Adrenal gland (tissue), 12 donors: ENCODE measurements around the gene GAK. TPM values are rescaled to one million over a fixed set of nuclear protein-coding genes. Genes with fewer than 3 reads are reported as not detected.
A peak's percentile ranks its signal among the peaks of the same experiment; 100 is the strongest.

ENCODE experiments used
- DNase-seq, 7 donors: peaks; one replicate each; pipeline ENCODE4 v3.0.0-alpha.2; 2019 to 2020
- H3K27ac ChIP-seq, 5 donors: fragments of 200-600 bp; sonication (generic) in 4 of 5; 1 replicate in 3 of 5; 2 replicates in 2 of 5; pipeline versions ENCODE4 v1.5.1 to v1.8.0; 2016 to 2020; ENCODE audit warnings: mild to moderate bottlenecking in 1 of 5
- H3K27me3 ChIP-seq: fragments of 200-600 bp; 2 replicates; pipeline ENCODE4 v1.8.0; 2021
- H3K36me3 ChIP-seq, 2 donors: fragments of 200-600 bp; replicated peaks in 1 of 2; 1 replicate in 1 of 2; 2 replicates in 1 of 2; pipeline versions ENCODE4 v1.5.1 to v1.8.0; 2018 to 2022
- H3K4me1 ChIP-seq, 2 donors: fragments of 200-600 bp; replicated peaks in 1 of 2; 1 replicate in 1 of 2; 2 replicates in 1 of 2; pipeline versions ENCODE4 v1.5.1 to v1.8.0; 2018 to 2021
- H3K4me3 ChIP-seq, 4 donors: fragments of 200-600 bp; sonication (generic) in 3 of 4; one replicate each; pipeline ENCODE4 v1.5.1; 2016 to 2018
- H3K9me3 ChIP-seq, 3 donors: fragments of 200-600 bp; sonication (generic) in 1 of 3; replicated peaks in 1 of 3; 1 replicate in 2 of 3; 2 replicates in 1 of 3; pipeline versions ENCODE4 v1.5.1 to v1.8.0; 2016 to 2021
- POLR2A ChIP-seq, 2 donors: fragments of 450-650 bp; IDR thresholded peaks; one replicate each; pipeline ENCODE4 v1.6.1; 2017; ENCODE audit warnings: antibody characterized with exemption in 2 of 2, mild to moderate bottlenecking in 2 of 2, moderate library complexity in 1 of 2
- WGBS, 4 donors: extraction: QIAGEN DNeasy Blood & Tissue Kit in 2 of 4; methylation state at CpG; one replicate each; pipeline versions ENCODE4 v1.1.5 to v1.1.7; 2013 to 2017; 5-methylcytosine and 5-hydroxymethylcytosine counted together
- intact Hi-C, 2 donors: fragments of 100-400 bp; cut with DNase I; formaldehyde crosslinking; loops; one replicate each; pipeline versions ENCODE4 v1.14.1 to v1.15.0; 2022 to 2023
- polyA plus RNA-seq, 3 donors: library from polyadenylated mRNA; stranded (reverse); fragments of 200-250 nt in 2 of 3; fragments of 350-450 nt in 1 of 3; fragmentation: Illumina TruSeq in 1 of 3; extraction: RNeasy Lipid Tissue Mini Kit (QIAGEN cat#74804) in 1 of 3; gene quantifications; one replicate each; pipeline ENCODE4 v1.2.3, GENCODE V29; 2013 to 2014
- total RNA-seq, 9 donors: library from RNA; depleted of rRNA in 4 of 9; stranded (reverse); fragments of >200 nt in 4 of 9; fragments of 120-200 nt in 1 of 9; fragmentation: NEBNext Ultra II Directional in 1 of 9; extraction: Animal tissue kit (Norgen Biotek cat#: 25700) in 1 of 9; gene quantifications; one replicate each; pipeline versions ENCODE4 v1.1.0 to v1.2.4, GENCODE V29; 2013 to 2023
- TF ChIP-seq, protein P1 (sequence below), 6 experiments: fragments of 450-650 bp in 4 of 6; fragments of 200-600 bp in 2 of 6; sonication (generic) in 1 of 6; IDR thresholded peaks; 1 replicate in 5 of 6; 2 replicates in 1 of 6; pipeline versions ENCODE4 v1.5.1 to v1.8.0; 2016 to 2021; ENCODE audit warnings: antibody characterized with exemption in 6 of 6, mild to moderate bottlenecking in 2 of 6, moderate library complexity in 1 of 6
- donor health status: healthy with polysubstance abuse.
- donor health status: Bipolar disorder and iron deficiency.
- donor health status: DM: yes; HTN: yes; CAD: no.
- donor health status: DM: no; HTN: no; CAD: no.
- donor health status: DM: no; HTN: no; CAD: no.
- donor health status: DM: yes; HTN: yes; CAD: no.

The GAK gene
- total and polyA plus RNA-seq, 12 donors = 39.0 to 381 (median 132) TPM

DNA sequence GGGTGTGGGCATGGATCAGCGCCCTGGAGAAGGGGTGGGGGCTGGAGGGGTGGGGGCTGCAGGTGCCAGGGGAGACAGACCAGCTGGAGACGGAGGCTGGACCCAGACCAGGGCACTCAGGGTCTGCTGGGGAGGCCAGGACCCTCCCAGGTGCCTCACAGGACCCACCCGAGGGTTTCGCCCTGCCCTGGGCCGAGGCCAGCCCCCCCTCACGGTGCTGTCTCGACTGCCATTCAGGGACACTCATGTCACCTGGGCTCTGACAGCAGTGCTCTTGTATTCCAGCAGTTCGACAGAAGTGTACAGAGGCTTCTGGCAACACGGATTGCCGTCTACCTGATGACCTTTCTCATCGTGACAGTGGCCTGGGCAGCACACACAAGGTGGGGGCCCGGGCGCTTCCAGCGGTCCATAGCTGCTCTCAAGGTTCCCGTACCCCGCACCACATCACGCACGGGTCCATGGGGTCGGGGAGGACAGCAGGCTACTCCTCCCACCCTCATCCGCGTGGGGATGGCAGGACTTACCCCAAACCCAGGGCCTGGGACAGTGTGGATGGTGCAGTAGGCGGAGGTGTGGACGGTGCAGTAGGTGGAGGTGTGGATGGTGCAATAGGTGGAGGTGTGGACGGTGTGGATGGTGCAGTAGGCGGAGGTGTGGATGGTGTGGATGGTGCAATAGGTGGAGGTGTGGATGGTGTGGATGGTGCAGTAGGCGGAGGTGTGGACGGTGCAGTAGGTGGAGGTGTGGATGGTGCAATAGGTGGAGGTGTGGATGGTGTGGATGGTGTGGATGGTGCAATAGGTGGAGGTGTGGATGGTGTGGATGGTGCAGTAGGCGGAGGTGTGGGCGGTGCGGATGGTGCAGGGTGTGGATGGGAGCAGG, 18.3 kb upstream of the GAK start:
- Histone ChIP-seq H3K4me3 (no peak overlapping the region), H3K27me3 (no peaks in the 10 kb centered on the region), H3K9me3 (no peaks in the 10 kb centered on the region), H3K4me1 (peaks cover 0 to 3% of the 10 kb centered on the region in 2 donors), H3K27ac (no peak overlapping the region), H3K36me3 (no peaks in the 10 kb centered on the region)
- intact Hi-C loops = loop anchor here in 1 of 2 donors (10.0 kb wide), 1 partner anchor 66 kb away; no protein-coding TSS in a partner anchor
- DNase-seq = peak in 1 of 7 donors; percentile 15
- WGBS, 4 donors = 88 to 95% (median 91%) methylated on average over 26 to 30 of the region's 30 CpGs
- TF ChIP-seq, protein P1, sequence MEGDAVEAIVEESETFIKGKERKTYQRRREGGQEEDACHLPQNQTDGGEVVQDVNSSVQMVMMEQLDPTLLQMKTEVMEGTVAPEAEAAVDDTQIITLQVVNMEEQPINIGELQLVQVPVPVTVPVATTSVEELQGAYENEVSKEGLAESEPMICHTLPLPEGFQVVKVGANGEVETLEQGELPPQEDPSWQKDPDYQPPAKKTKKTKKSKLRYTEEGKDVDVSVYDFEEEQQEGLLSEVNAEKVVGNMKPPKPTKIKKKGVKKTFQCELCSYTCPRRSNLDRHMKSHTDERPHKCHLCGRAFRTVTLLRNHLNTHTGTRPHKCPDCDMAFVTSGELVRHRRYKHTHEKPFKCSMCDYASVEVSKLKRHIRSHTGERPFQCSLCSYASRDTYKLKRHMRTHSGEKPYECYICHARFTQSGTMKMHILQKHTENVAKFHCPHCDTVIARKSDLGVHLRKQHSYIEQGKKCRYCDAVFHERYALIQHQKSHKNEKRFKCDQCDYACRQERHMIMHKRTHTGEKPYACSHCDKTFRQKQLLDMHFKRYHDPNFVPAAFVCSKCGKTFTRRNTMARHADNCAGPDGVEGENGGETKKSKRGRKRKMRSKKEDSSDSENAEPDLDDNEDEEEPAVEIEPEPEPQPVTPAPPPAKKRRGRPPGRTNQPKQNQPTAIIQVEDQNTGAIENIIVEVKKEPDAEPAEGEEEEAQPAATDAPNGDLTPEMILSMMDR (IDR thresholded peaks at IDR 0.05) = no peak
- no peak for TF ChIP-seq POLR2A (IDR thresholded peaks at IDR 0.05)

GRCh38 chr4:949656-950055, 17.5 kb upstream of the GAK start:
- Histone ChIP-seq H3K4me1 (peaks cover 0 to 3% of the 10 kb centered on the region in 2 donors), H3K4me3 (no peak overlapping the region), H3K36me3 (no peaks in the 10 kb centered on the region), H3K9me3 (no peaks in the 10 kb centered on the region), H3K27me3 (no peaks in the 10 kb centered on the region), H3K27ac (no peak overlapping the region)
- DNase-seq = peak in 1 of 7 donors; percentile 12
- TF ChIP-seq, protein P1 (IDR thresholded peaks at IDR 0.05) = no peak
- TF ChIP-seq POLR2A (IDR thresholded peaks at IDR 0.05) = no peak
- WGBS, 4 donors = 90 to 94% (median 93%) methylated on average over 11 to 20 of the region's 20 CpGs
- intact Hi-C loops = loop anchor here in 1 of 2 donors (10.0 kb wide), 1 partner anchor 65 kb away; no protein-coding TSS in a partner anchor

DNA sequence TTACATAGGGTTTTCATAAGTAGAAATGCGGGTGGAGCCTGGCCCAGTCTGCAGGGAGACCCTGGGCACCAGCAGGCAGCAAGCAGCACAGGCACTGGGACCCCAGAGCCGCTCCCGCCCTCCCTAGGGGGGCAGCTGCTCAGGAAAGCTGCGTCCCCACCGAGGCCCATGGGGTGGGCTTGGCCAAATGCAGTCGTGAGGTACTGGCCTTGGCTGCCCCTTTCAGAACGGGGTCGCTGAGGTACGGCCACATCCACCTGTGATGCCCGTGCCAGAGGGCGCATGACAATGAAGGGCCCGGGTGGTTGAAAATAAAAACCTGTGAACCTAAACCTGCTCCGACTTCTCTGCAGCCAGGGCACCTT, 16.8 kb upstream of the GAK start:
- Histone ChIP-seq H3K9me3 (no peaks in the 10 kb centered on the region), H3K27ac (no peak overlapping the region), H3K36me3 (no peaks in the 10 kb centered on the region), H3K4me1 (peaks cover 0 to 3% of the 10 kb centered on the region in 2 donors), H3K27me3 (no peaks in the 10 kb centered on the region), H3K4me3 (no peak overlapping the region)
- WGBS, 4 donors = 70 to 91% (median 89%) methylated on average over 6 to 13 of the region's 13 CpGs
- no peak for TF ChIP-seq POLR2A (IDR thresholded peaks at IDR 0.05)
- TF ChIP-seq, protein P1 (IDR thresholded peaks at IDR 0.05) = no peak
- peak in 1 of 7 donors; percentile 16 for DNase-seq
- intact Hi-C loops = no loop called here

DNA sequence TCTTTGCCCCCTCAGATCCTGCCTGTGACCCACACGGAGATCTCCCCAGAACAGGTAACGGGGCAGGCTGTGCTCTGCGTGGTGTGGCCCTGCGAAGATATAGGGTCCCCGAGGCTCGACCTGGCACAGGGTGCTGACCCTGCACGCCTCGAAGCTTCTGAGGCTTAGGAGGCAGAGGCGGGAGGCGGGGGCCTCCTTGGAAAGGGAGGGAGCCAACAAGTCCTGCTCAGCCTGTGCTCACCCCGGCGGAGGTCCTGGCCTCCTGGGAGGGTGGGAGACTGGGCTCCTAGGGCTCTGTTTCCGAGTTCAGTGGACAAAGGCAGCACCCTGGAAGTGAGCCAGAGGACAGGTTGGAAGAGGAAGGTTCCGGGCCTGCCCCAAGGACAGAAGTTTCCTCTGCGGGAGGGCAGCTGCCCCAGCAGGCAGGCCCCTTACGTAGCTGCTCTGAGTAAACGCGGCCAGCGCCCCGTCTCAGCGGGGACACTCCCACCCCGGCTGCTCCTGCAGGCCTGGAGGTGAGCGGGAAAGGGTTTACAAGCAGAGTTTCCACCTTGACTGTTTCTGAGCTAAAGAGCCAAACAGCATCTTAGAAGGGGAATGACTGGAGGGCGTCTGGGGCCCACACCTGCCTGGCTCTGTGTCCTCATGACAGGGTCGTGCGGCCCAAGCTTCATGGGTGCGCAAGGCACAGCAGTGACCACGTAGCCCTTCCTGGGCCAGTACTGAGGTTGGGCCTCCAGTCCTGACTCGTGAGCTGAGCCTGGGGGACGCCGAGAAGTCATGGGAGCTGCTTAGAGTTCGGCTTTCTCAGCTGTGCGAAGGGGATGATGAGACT, 16.2 kb upstream of the GAK start:
- Histone ChIP-seq H3K4me1 (peaks cover 0 to 3% of the 10 kb centered on the region in 2 donors), H3K36me3 (no peaks in the 10 kb centered on the region), H3K27ac (no peak overlapping the region), H3K9me3 (no peaks in the 10 kb centered on the region), H3K4me3 (no peak overlapping the region), H3K27me3 (no peaks in the 10 kb centered on the region)
- no peak for TF ChIP-seq POLR2A (IDR thresholded peaks at IDR 0.05)
- TF ChIP-seq, protein P1 (IDR thresholded peaks at IDR 0.05) = no peak
- 60 to 65% (median 62%) methylated on average over 19 to 33 of the region's 33 CpGs for WGBS, 4 donors
- DNase-seq = peak; percentile 64 to 90 (median 80)
- intact Hi-C loops = no loop called here
